ENCODE measurements around the gene GPALPP1.
"Not testable (repeated sequence)": the region's sequence is repeated elsewhere in the genome, so short reads cannot be mapped to it uniquely, and the experiment has no call there.

Gene GPALPP1

DNA sequence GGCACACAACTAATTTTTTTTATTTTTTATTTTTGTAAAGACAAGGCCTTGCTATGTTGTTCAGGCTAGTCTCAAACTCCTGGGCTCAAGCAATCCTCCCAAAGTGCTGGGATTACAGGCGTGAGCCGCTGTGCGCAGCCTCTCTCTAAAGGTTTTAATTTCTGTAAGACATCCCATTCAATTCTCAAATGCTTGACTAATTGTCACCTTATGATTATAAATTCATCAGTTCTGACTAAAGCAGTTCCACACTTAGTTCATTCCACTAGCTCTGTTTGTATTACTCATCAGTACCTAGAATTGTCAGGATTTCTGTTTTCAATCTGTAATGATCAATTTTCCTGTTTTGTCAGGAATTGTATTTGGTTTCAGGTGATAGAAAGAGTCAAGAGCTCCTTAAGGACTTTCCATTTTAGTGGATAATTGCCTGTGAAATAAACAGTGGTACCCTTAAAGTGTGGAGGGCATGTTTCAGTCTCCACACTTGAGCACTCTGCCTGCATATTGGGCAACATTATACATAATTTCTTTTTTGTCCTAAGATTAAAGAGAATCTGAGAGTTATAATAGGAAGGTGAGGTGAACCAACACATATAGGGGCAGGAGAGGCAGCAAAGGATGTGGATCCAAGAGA is 27.6 kb downstream of the GPALPP1 start:
- no peak for DNase-seq (ENCODE audit: low read depth)
- TF ChIP-seq, protein P1, sequence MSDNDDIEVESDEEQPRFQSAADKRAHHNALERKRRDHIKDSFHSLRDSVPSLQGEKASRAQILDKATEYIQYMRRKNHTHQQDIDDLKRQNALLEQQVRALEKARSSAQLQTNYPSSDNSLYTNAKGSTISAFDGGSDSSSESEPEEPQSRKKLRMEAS (IDR thresholded peaks at IDR 0.05; ENCODE audit: low read depth, low read length), result no peak
- no peak for TF ChIP-seq POLR2A (IDR thresholded peaks at IDR 0.05; ENCODE audit: extremely low read depth, insufficient read length)
- no peak for TF ChIP-seq MYC (IDR thresholded peaks at IDR 0.05; ENCODE audit: low read depth, low read length)
- no peak for TF ChIP-seq CTCF (IDR thresholded peaks at IDR 0.05; ENCODE audit: low read depth, low read length)
- no peak overlapping the region for H3K4me3 ChIP-seq (ENCODE audit: low read depth, low read length)

- not testable (repeated sequence) for H3K4me3 ChIP-seq (ENCODE audit: low read depth, low read length); DNase-seq (ENCODE audit: low read depth)
These were observed 30.6 kb downstream of the GPALPP1 start for GRCh38 chr13:45019981-45020380.

GRCh38 chr13:45021250-45021649 is 31.9 kb downstream of the GPALPP1 start:
- no peak for DNase-seq (ENCODE audit: low read depth)
- TF ChIP-seq, protein P1 (IDR thresholded peaks at IDR 0.05; ENCODE audit: low read depth, low read length), result no peak
- no peak for TF ChIP-seq CTCF (IDR thresholded peaks at IDR 0.05; ENCODE audit: low read depth, low read length)
- no peak for TF ChIP-seq MYC (IDR thresholded peaks at IDR 0.05; ENCODE audit: low read depth, low read length)
- no peak overlapping the region for H3K4me3 ChIP-seq (ENCODE audit: low read depth, low read length)

DNA sequence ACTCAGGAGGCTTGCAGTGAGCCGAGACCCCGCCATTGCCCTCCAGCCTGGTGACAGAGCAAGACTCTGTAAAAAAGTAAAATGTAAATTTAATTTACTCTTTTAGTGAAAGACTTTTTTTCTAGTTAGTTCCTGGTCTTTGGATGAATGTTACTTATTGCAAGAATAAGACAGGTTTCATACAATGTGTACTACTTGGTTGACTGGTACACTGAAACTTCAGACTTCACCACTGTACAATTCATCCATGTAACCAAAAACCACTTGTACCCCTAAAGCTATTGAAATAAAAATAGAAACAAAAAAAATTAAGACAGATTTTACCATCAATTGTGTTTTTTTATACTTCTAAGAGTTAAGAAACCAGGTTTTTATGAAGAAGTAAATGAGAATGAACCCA is 35.5 kb downstream of the GPALPP1 start:
- DNase-seq (ENCODE audit: low read depth), result no peak
- TF ChIP-seq MYC (IDR thresholded peaks at IDR 0.05; ENCODE audit: low read depth, low read length) (no peak), POLR2A (IDR thresholded peaks at IDR 0.05; ENCODE audit: extremely low read depth, insufficient read length) (no peak), CTCF (IDR thresholded peaks at IDR 0.05; ENCODE audit: low read depth, low read length) (no peak)
- TF ChIP-seq, protein P1 (IDR thresholded peaks at IDR 0.05; ENCODE audit: low read depth, low read length), result no peak
- no peak overlapping the region for H3K4me3 ChIP-seq (ENCODE audit: low read depth, low read length)

DNA sequence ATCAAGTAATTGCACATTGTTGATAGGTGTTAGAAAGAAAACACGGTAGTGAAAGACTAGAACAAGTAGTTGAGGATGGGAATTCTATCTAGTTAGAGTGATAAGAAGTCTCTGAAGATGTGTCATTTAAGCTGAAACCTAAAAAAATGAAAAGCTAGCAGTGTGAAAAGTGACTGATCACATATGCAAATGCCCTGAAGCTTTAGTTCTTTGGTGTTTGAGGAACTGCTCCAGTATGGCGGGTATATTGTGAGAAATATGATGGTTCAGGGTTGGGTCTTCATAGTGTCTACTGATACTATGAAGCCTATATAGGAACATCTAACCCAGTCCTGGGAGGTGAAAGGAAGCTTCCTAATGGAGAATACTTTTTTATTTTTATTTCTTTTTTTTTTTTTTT is 45.0 kb downstream of the GPALPP1 start:
- no peak overlapping the region for H3K4me3 ChIP-seq (ENCODE audit: low read depth, low read length)
- DNase-seq (ENCODE audit: low read depth), result no peak
- TF ChIP-seq POLR2A (IDR thresholded peaks at IDR 0.05; ENCODE audit: extremely low read depth, insufficient read length) (no peak), MYC (IDR thresholded peaks at IDR 0.05; ENCODE audit: low read depth, low read length) (no peak), CTCF (IDR thresholded peaks at IDR 0.05; ENCODE audit: low read depth, low read length) (no peak)
- TF ChIP-seq, protein P1 (IDR thresholded peaks at IDR 0.05; ENCODE audit: low read depth, low read length), result no peak

DNA sequence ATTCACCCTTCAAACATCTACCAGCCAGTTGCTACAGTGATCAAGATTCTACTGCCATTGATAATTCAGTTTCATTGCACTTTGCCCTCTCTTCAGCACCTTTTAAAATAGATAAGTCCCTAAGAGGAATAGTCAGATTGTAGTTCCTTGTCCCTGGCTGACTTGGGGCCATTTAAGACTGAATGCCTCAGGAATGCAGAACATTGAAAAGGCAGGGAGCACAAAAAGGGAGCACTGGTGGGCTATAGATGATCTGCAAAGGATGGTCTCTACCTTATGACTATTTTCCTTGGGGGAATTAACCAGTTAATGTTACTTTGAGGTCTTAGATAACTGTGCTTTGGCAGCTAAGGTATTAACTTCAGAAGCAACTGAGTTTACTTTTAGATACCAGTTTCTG is 46.9 kb downstream of the GPALPP1 start:
- no peak overlapping the region for H3K4me3 ChIP-seq (ENCODE audit: low read depth, low read length)
- no peak for DNase-seq (ENCODE audit: low read depth)
- TF ChIP-seq CTCF (IDR thresholded peaks at IDR 0.05; ENCODE audit: low read depth, low read length) (no peak), POLR2A (IDR thresholded peaks at IDR 0.05; ENCODE audit: extremely low read depth, insufficient read length) (no peak), MYC (IDR thresholded peaks at IDR 0.05; ENCODE audit: low read depth, low read length) (no peak)
- TF ChIP-seq, protein P1 (IDR thresholded peaks at IDR 0.05; ENCODE audit: low read depth, low read length), result no peak

Measured in NB4 (cell line).